ENCODE data around the gene ACSS1. TPM values are rescaled to one million over a fixed set of nuclear protein-coding genes. Genes with fewer than 3 reads are reported as not detected.

Gene ACSS1
- total RNA-seq, 2 experiments from 2014 or later: 38.3 to 40.3 TPM

DNA sequence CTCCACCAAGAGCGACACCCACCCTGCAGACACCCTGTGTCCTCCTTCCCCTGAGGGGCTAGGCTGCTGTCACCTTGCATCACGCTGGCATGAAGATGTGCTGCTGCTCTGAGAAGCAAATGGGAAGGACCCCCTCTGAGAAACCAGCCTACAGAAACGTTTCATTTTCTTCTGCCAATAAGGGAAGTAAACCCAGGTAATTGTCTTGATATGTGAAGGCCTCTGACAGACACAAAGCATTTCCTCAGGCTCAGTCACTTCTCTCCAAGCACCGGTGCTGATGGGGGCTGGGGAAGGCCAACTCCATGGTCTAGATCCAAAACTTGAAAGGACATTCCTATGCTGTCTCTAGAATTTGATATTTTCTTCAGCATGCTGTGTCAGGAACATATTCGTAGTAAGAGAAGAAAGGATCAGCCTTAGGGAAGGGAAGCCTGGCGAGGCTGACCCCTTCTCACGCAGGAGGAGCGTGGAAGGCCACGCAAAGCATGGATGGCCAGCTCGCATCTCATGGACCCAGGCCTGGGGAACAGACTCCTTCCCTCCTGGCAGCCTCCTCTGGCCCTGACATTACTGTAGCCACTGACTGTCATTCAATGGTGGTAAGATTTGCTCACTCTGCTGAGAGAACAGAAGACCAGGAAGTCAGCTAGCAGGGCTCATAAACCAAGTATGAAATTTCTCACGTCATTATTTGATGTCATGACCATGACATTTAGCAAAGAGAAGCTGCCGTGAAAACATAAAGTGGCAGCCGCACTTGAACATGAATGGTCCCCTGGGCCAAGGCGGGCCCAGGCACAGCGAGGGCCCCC is 20.4 kb downstream of the ACSS1 start:
- CTCF ChIA-PET: no interaction called here
- Mint-ChIP-seq H3K4me3 (no peak overlapping the region), H3K36me3 (ENCODE audit: low read depth) (no peaks in the 10 kb centered on the region), H3K9me3 (no peaks in the 10 kb centered on the region), H3K27me3 (no peaks in the 10 kb centered on the region), H3K27ac (no peak overlapping the region), H3K4me1 (peaks cover 37% of the 10 kb centered on the region)
- no peak for DNase-seq
- POLR2A ChIA-PET: interaction anchor here (2.0 kb wide), 1 partner anchor 20 kb away, joined by 17 read pairs; the partner anchor contains the start of gene ACSS1

- no peak for DNase-seq
- ChIA-PET POLR2A (interaction anchor here (0.6 to 2.0 kb wide), 4 partner anchors 21 to 1637 kb away, joined by 3 to 17 read pairs (median 3); partner anchors contain the start of gene ACSS1), CTCF (interaction anchor here (0.6 kb wide), 1 partner anchor 140 kb away, joined by 3 read pairs; no protein-coding TSS in a partner anchor)
- H3K36me3 Mint-ChIP-seq (ENCODE audit: low read depth): no peaks in the 10 kb centered on the region
- no peak overlapping the region for H3K4me3 Mint-ChIP-seq
- peaks cover 28% of the 10 kb centered on the region for H3K4me1 Mint-ChIP-seq
- no peaks in the 10 kb centered on the region for H3K9me3 Mint-ChIP-seq
- H3K27me3 Mint-ChIP-seq: no peaks in the 10 kb centered on the region
- peak overlapping the region; percentile 29 for H3K27ac Mint-ChIP-seq
Measured at GRCh38 chr20:25036331-25036936, 21.5 kb downstream of the ACSS1 start.

DNA sequence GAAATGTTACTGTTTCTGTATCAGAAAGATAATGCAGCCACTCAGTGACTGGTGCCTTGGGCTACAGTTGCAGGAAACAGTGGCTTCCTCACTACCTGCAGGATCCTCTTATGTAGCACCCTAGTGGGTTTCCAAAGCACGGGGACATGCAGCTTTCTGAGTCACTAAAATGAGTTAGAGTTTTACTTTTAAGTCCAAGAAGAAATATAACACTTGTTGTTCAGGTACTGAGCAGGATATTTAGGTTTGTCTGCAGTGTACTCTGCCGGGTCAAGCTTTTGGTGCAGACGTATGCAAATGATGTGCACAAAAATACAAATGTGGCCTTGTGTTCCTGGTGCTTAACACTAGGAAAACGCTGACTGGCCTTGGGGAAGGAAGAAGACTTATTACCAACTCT is 22.0 kb downstream of the ACSS1 start:
- Mint-ChIP-seq H3K27ac (peak overlapping the region; percentile 29), H3K36me3 (ENCODE audit: low read depth) (no peaks in the 10 kb centered on the region), H3K9me3 (no peaks in the 10 kb centered on the region), H3K27me3 (no peaks in the 10 kb centered on the region), H3K4me3 (no peak overlapping the region), H3K4me1 (peaks cover 28% of the 10 kb centered on the region)
- POLR2A ChIA-PET: interaction anchor here (0.8 to 2.0 kb wide), 3 partner anchors 22 to 30 kb away, joined by 3 to 17 read pairs (median 3); partner anchors contain the start of gene ACSS1
- DNase-seq: peak; percentile 31
- CTCF ChIA-PET: interaction anchor here (0.6 kb wide), 1 partner anchor 140 kb away, joined by 3 read pairs; no protein-coding TSS in a partner anchor

- Mint-ChIP-seq H3K4me1 (peaks cover 28% of the 10 kb centered on the region), H3K4me3 (no peak overlapping the region), H3K27me3 (no peaks in the 10 kb centered on the region), H3K36me3 (ENCODE audit: low read depth) (peaks cover 9% of the 10 kb centered on the region), H3K9me3 (no peaks in the 10 kb centered on the region), H3K27ac (no peak overlapping the region)
- CTCF ChIA-PET: no interaction called here
- POLR2A ChIA-PET: interaction anchor here (2.5 kb wide), 1 partner anchor 24 kb away, joined by 12 read pairs; the partner anchor contains the start of gene ACSS1
- no peak for DNase-seq
Measured at GRCh38 chr20:25033924-25034300, 24.0 kb downstream of the ACSS1 start.

- H3K4me1 Mint-ChIP-seq: peaks cover 28% of the 10 kb centered on the region
- H3K36me3 Mint-ChIP-seq (ENCODE audit: low read depth): peaks cover 9% of the 10 kb centered on the region
- DNase-seq: no peak
- H3K9me3 Mint-ChIP-seq: no peaks in the 10 kb centered on the region
- ChIA-PET CTCF (no interaction called here), POLR2A (interaction anchor here (2.5 kb wide), 1 partner anchor 24 kb away, joined by 12 read pairs; the partner anchor contains the start of gene ACSS1)
- no peaks in the 10 kb centered on the region for H3K27me3 Mint-ChIP-seq
- no peak overlapping the region for H3K4me3 Mint-ChIP-seq
- H3K27ac Mint-ChIP-seq: no peak overlapping the region
Measured at GRCh38 chr20:25033265-25033923, 24.5 kb downstream of the ACSS1 start.

GRCh38 chr20:25032478-25033264 is 25.3 kb downstream of the ACSS1 start:
- ChIA-PET CTCF (no interaction called here), POLR2A (interaction anchor here (2.5 kb wide), 1 partner anchor 25 kb away, joined by 12 read pairs; the partner anchor contains the start of gene ACSS1)
- Mint-ChIP-seq H3K9me3 (no peaks in the 10 kb centered on the region), H3K36me3 (ENCODE audit: low read depth) (peaks cover 9% of the 10 kb centered on the region), H3K27ac (no peak overlapping the region), H3K27me3 (no peaks in the 10 kb centered on the region), H3K4me3 (no peak overlapping the region), H3K4me1 (peaks cover 22% of the 10 kb centered on the region)
- no peak for DNase-seq

- ChIA-PET CTCF (no interaction called here), POLR2A (interaction anchor here (2.5 kb wide), 1 partner anchor 25 kb away, joined by 12 read pairs; the partner anchor contains the start of gene ACSS1)
- peaks cover 12% of the 10 kb centered on the region for H3K36me3 Mint-ChIP-seq (ENCODE audit: low read depth)
- no peaks in the 10 kb centered on the region for H3K9me3 Mint-ChIP-seq
- no peak overlapping the region for H3K27ac Mint-ChIP-seq
- no peak overlapping the region for H3K4me3 Mint-ChIP-seq
- no peaks in the 10 kb centered on the region for H3K27me3 Mint-ChIP-seq
- no peak for DNase-seq
- H3K4me1 Mint-ChIP-seq: peaks cover 16% of the 10 kb centered on the region
Measured at GRCh38 chr20:25032065-25032477, 25.9 kb downstream of the ACSS1 start.

GRCh38 chr20:25031241-25031640 is 26.7 kb downstream of the ACSS1 start:
- ChIA-PET CTCF (no interaction called here), POLR2A (no interaction called here)
- Mint-ChIP-seq H3K4me3 (no peak overlapping the region), H3K36me3 (ENCODE audit: low read depth) (peaks cover 12% of the 10 kb centered on the region), H3K27ac (no peak overlapping the region), H3K27me3 (no peaks in the 10 kb centered on the region), H3K9me3 (no peaks in the 10 kb centered on the region), H3K4me1 (peaks cover 8% of the 10 kb centered on the region)
- DNase-seq: no peak

- H3K27ac Mint-ChIP-seq: no peak overlapping the region
- DNase-seq: no peak
- H3K36me3 Mint-ChIP-seq (ENCODE audit: low read depth): peaks cover 12% of the 10 kb centered on the region
- H3K4me1 Mint-ChIP-seq: peaks cover 3% of the 10 kb centered on the region
- no peaks in the 10 kb centered on the region for H3K9me3 Mint-ChIP-seq
- ChIA-PET POLR2A (no interaction called here), CTCF (no interaction called here)
- no peak overlapping the region for H3K4me3 Mint-ChIP-seq
- H3K27me3 Mint-ChIP-seq: no peaks in the 10 kb centered on the region
Measured at GRCh38 chr20:25030649-25031207, 27.2 kb downstream of the ACSS1 start.

GRCh38 chr20:25030007-25030648 is 27.8 kb downstream of the ACSS1 start:
- no peak for DNase-seq
- Mint-ChIP-seq H3K4me1 (no peaks in the 10 kb centered on the region), H3K4me3 (no peak overlapping the region), H3K27me3 (no peaks in the 10 kb centered on the region), H3K36me3 (ENCODE audit: low read depth) (peaks cover 12% of the 10 kb centered on the region), H3K9me3 (no peaks in the 10 kb centered on the region), H3K27ac (no peak overlapping the region)
- CTCF ChIA-PET: no interaction called here
- POLR2A ChIA-PET: no interaction called here

GRCh38 chr20:25025986-25026605 is 31.8 kb downstream of the ACSS1 start:
- no peak overlapping the region for H3K27ac Mint-ChIP-seq
- DNase-seq: no peak
- POLR2A ChIA-PET: no interaction called here

More at GRCh38 chr20:25025986-25026605, 31.8 kb downstream of the ACSS1 start:
- H3K36me3 Mint-ChIP-seq (ENCODE audit: low read depth): peaks cover 12% of the 10 kb centered on the region
- no peaks in the 10 kb centered on the region for H3K4me1 Mint-ChIP-seq
- H3K9me3 Mint-ChIP-seq: no peaks in the 10 kb centered on the region
- H3K27me3 Mint-ChIP-seq: no peaks in the 10 kb centered on the region
- no peak overlapping the region for H3K4me3 Mint-ChIP-seq
- CTCF ChIA-PET: no interaction called here

Data from activated CD4-positive, alpha-beta memory T cell treated with anti-CD3 and anti-CD28 coated beads, Interleukin-2, amount 10 ng/mL, durations not matched to agents 7 days and 5 days (primary cell).